Measurements from ENCODE around the gene STARD3. TPM values are rescaled to one million over a fixed set of nuclear protein-coding genes. Genes with fewer than 3 reads are reported as not detected.
A peak's percentile ranks its signal among the peaks of the same experiment; 100 is the strongest.

The STARD3 gene
- total RNA-seq, 1 experiment from 2014 or later = 2,579 TPM

DNA sequence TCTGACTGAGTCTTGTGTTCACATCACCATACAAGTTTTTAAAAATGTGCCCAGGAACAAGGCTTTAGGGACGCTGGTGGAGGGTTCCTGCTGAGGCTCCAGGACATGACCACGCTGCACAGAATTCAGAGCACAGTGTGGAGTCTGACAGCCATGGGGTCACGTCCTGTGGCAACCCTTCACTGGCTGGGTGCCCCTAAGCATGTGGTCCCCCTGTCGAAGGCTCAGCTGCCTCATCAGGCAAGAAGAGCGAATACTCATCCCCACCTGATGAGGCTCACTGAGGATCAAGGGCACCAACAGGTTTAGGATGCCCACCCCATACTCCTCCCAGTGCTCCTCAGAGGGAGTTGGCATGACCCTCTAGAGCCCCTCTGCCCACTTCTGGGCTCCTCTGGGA is 37.2 kb downstream of the STARD3 start:
- DNase-seq = peak; percentile 86
- Mint-ChIP-seq H3K4me3 (ENCODE audit: low read depth, unreplicated experiment) (no peak overlapping the region), H3K9me3 (ENCODE audit: low read depth, unreplicated experiment) (no peaks in the 10 kb centered on the region), H3K4me1 (ENCODE audit: low read depth, unreplicated experiment) (peaks cover 74% of the 10 kb centered on the region), H3K36me3 (ENCODE audit: insufficient read depth, unreplicated experiment) (peaks cover 79% of the 10 kb centered on the region), H3K27ac (ENCODE audit: unreplicated experiment) (peak overlapping the region; percentile 1), H3K27me3 (ENCODE audit: unreplicated experiment) (peaks cover 28% of the 10 kb centered on the region)
- CTCF ChIA-PET = interaction anchor here (0.7 to 161.2 kb wide), 33 partner anchors 41 to 946 kb away, joined by 3 to 42089 read pairs (median 16); partner anchors contain the start of genes ERBB2, GRB7, GSDMA and GSDMB
- TF ChIP-seq, protein P1, sequence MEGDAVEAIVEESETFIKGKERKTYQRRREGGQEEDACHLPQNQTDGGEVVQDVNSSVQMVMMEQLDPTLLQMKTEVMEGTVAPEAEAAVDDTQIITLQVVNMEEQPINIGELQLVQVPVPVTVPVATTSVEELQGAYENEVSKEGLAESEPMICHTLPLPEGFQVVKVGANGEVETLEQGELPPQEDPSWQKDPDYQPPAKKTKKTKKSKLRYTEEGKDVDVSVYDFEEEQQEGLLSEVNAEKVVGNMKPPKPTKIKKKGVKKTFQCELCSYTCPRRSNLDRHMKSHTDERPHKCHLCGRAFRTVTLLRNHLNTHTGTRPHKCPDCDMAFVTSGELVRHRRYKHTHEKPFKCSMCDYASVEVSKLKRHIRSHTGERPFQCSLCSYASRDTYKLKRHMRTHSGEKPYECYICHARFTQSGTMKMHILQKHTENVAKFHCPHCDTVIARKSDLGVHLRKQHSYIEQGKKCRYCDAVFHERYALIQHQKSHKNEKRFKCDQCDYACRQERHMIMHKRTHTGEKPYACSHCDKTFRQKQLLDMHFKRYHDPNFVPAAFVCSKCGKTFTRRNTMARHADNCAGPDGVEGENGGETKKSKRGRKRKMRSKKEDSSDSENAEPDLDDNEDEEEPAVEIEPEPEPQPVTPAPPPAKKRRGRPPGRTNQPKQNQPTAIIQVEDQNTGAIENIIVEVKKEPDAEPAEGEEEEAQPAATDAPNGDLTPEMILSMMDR (IDR thresholded peaks at IDR 0.05; ENCODE audit: unreplicated experiment) = no peak
- no TSS peak for BruUV-seq (replicated peaks)
- intact Hi-C loops (cut with micrococcal nuclease; ENCODE audit: unreplicated experiment) = no loop called here

GRCh38 chr17:39674702-39675389 is 37.9 kb downstream of the STARD3 start:
- peaks cover 81% of the 10 kb centered on the region for H3K4me1 Mint-ChIP-seq (ENCODE audit: low read depth, unreplicated experiment)
- H3K27ac Mint-ChIP-seq (ENCODE audit: unreplicated experiment) = peak overlapping the region; percentile 62
- TF ChIP-seq, protein P1 (IDR thresholded peaks at IDR 0.05; ENCODE audit: unreplicated experiment) = no peak
- peak; percentile 100 for DNase-seq
- no peaks in the 10 kb centered on the region for H3K9me3 Mint-ChIP-seq (ENCODE audit: low read depth, unreplicated experiment)
- CTCF ChIA-PET = interaction anchor here (0.6 to 161.2 kb wide), 63 partner anchors 40 to 1398 kb away, joined by 3 to 42089 read pairs (median 6); partner anchors contain the start of genes CDK12, ERBB2, GRB7 and GSDMA
- no TSS peak for BruUV-seq (replicated peaks)
- peak overlapping the region; percentile 19 for H3K4me3 Mint-ChIP-seq (ENCODE audit: low read depth, unreplicated experiment)
- peaks cover 82% of the 10 kb centered on the region for H3K36me3 Mint-ChIP-seq (ENCODE audit: insufficient read depth, unreplicated experiment)
- intact Hi-C loops (cut with micrococcal nuclease; ENCODE audit: unreplicated experiment) = no loop called here
- H3K27me3 Mint-ChIP-seq (ENCODE audit: unreplicated experiment) = peaks cover 21% of the 10 kb centered on the region

DNA sequence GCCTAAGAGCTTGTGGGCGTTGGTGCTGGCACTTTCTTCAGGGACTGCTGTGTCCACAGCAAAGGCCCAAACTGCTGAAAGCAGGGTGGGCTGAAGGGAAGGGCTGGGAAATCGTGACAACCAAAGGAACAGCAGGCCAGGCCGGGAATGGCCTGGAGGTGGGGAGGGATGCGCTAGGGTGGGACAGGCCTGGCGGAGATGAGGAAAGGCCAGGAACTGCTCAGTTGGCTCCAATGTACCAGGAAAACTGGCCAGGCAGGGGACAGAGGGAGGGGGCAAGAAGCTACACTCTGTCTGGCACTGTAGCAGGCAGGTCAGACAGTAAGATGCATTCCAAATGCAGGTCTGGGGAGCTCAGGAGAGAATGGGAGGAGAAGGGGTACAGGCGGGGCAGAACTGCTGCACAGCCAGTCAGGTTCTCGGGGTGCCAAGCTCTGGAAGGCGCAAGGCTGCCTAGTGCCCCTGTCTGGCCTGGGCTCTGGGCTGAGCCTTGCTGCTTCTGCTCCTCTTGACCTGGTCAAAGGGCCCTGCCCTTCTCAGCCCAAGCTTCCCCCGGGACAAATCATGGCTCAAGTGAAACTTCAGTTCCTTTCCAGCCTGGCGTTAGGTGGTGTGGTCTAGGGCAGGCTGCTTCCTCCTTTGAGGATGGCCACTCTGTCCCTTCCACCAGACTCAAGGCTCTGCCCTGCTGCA is 38.6 kb downstream of the STARD3 start:
- H3K4me1 Mint-ChIP-seq (ENCODE audit: low read depth, unreplicated experiment) = peaks cover 88% of the 10 kb centered on the region
- peak overlapping the region; percentile 62 for H3K27ac Mint-ChIP-seq (ENCODE audit: unreplicated experiment)
- H3K4me3 Mint-ChIP-seq (ENCODE audit: low read depth, unreplicated experiment) = peak overlapping the region; percentile 19
- CTCF ChIA-PET = interaction anchor here (0.6 to 161.2 kb wide), 63 partner anchors 39 to 1324 kb away, joined by 3 to 42089 read pairs (median 6); partner anchors contain the start of genes CDK12, ERBB2, GRB7 and GSDMA
- peak; percentile 96 for DNase-seq
- peaks cover 82% of the 10 kb centered on the region for H3K36me3 Mint-ChIP-seq (ENCODE audit: insufficient read depth, unreplicated experiment)
- H3K9me3 Mint-ChIP-seq (ENCODE audit: low read depth, unreplicated experiment) = no peaks in the 10 kb centered on the region
- peaks cover 14% of the 10 kb centered on the region for H3K27me3 Mint-ChIP-seq (ENCODE audit: unreplicated experiment)
- TF ChIP-seq, protein P1 (IDR thresholded peaks at IDR 0.05; ENCODE audit: unreplicated experiment) = no peak
- intact Hi-C loops (cut with micrococcal nuclease; ENCODE audit: unreplicated experiment) = loop anchor here (1.0 kb wide), 8 partner anchors 7 to 284 kb away; partner anchors contain the start of genes MIEN1 and PNMT
- TSS peak; percentile 80 for BruUV-seq (replicated peaks)

- Mint-ChIP-seq H3K4me1 (ENCODE audit: low read depth, unreplicated experiment) (peaks cover 91% of the 10 kb centered on the region), H3K27ac (ENCODE audit: unreplicated experiment) (peak overlapping the region; percentile 62), H3K9me3 (ENCODE audit: low read depth, unreplicated experiment) (no peaks in the 10 kb centered on the region), H3K36me3 (ENCODE audit: insufficient read depth, unreplicated experiment) (peaks cover 78% of the 10 kb centered on the region), H3K27me3 (ENCODE audit: unreplicated experiment) (peaks cover 6% of the 10 kb centered on the region), H3K4me3 (ENCODE audit: low read depth, unreplicated experiment) (peak overlapping the region; percentile 3)
- CTCF ChIA-PET = interaction anchor here (0.6 to 161.2 kb wide), 47 partner anchors 39 to 1324 kb away, joined by 3 to 42089 read pairs (median 7); partner anchors contain the start of genes ERBB2, GRB7, GSDMA and GSDMB
- peak; percentile 100 for DNase-seq
- BruUV-seq (replicated peaks) = TSS peak; percentile 20
- TF ChIP-seq, protein P1 (IDR thresholded peaks at IDR 0.05; ENCODE audit: unreplicated experiment) = no peak
- intact Hi-C loops (cut with micrococcal nuclease; ENCODE audit: unreplicated experiment) = loop anchor here (1.0 kb wide), 8 partner anchors 8 to 283 kb away; partner anchors contain the start of genes MIEN1 and PNMT
Observed at GRCh38 chr17:39676198-39676819, 39.4 kb downstream of the STARD3 start.

Measured in Calu3 (cell line).